Liver (tissue), 9 donors: ENCODE measurements around the gene RAB37. TPM values are rescaled to one million over a fixed set of nuclear protein-coding genes. Genes with fewer than 3 reads are reported as not detected.

Experiments used
- DNase-seq: peaks from one replicate; pipeline ENCODE4 v3.0.0-alpha.2; 2017; ENCODE audit warnings: low spot score
- H3K27ac ChIP-seq, 2 donors: one replicate each; pipeline ENCODE4 v1.7.0; 2013; ENCODE audit warnings: inconsistent platforms in 2 of 2, low read length in 2 of 2, control low read depth in 1 of 2, low read depth in 1 of 2, mild to moderate bottlenecking in 1 of 2
- H3K27me3 ChIP-seq, 4 donors: one replicate each; pipeline versions ENCODE4 v1.6.1 to v1.7.0; 2013; ENCODE audit warnings: low read length in 3 of 4, inconsistent platforms in 1 of 4, mild to moderate bottlenecking in 1 of 4, moderate library complexity in 1 of 4; ENCODE audit not compliant: control insufficient read depth in 4 of 4, insufficient read depth in 4 of 4
- H3K36me3 ChIP-seq, 4 donors: one replicate each; pipeline versions ENCODE4 v1.6.1 to v1.7.0; 2013; ENCODE audit warnings: low read length in 3 of 4, mild to moderate bottlenecking in 3 of 4, low read depth in 1 of 4, moderate library complexity in 1 of 4; ENCODE audit not compliant: control insufficient read depth in 4 of 4, insufficient read depth in 3 of 4
- H3K4me1 ChIP-seq, 4 donors: one replicate each; pipeline versions ENCODE4 v1.6.1 to v1.7.0; 2013; ENCODE audit warnings: low read length in 3 of 4, mild to moderate bottlenecking in 3 of 4, moderate library complexity in 1 of 4; ENCODE audit not compliant: control insufficient read depth in 4 of 4, insufficient read depth in 4 of 4
- H3K4me3 ChIP-seq, 3 donors: one replicate each; pipeline versions ENCODE4 v1.6.1 to v1.7.0; 2013; ENCODE audit warnings: low read length in 3 of 3, control low read depth in 1 of 3, low read depth in 1 of 3, mild to moderate bottlenecking in 1 of 3
- H3K9ac ChIP-seq, 2 donors: one replicate each; pipeline ENCODE4 v1.7.0; 2013; ENCODE audit warnings: low read length in 2 of 2, mild to moderate bottlenecking in 2 of 2, moderate library complexity in 2 of 2, control low read depth in 1 of 2, low read depth in 1 of 2
- H3K9me3 ChIP-seq, 4 donors: one replicate each; pipeline versions ENCODE4 v1.6.1 to v1.7.0; 2013; ENCODE audit warnings: low read length in 3 of 4; ENCODE audit not compliant: control insufficient read depth in 4 of 4
- EGR1 ChIP-seq, 2 donors: IDR thresholded peaks; 2 replicates each; pipeline ENCODE4 v1.6.1; 2016 to 2018; ENCODE audit warnings: antibody characterized with exemption in 2 of 2, low read depth in 2 of 2
- FOXA2 ChIP-seq: IDR thresholded peaks from 2 replicates; pipeline ENCODE4 v1.6.1; 2016; ENCODE audit warnings: antibody characterized with exemption
- GABPA ChIP-seq, 2 donors: IDR thresholded peaks in 1 of 2; conservative IDR thresholded peaks in 1 of 2; 2 replicates each; pipeline ENCODE4 v1.6.1; 2016; ENCODE audit warnings: antibody characterized with exemption in 2 of 2, mild to moderate bottlenecking in 1 of 2, moderate library complexity in 1 of 2
- HNF4A ChIP-seq, 2 donors: conservative IDR thresholded peaks; 2 replicates each; pipeline ENCODE4 v1.6.1; 2016; ENCODE audit warnings: antibody characterized with exemption in 2 of 2, mild to moderate bottlenecking in 2 of 2
- HNF4G ChIP-seq: IDR thresholded peaks from 2 replicates; pipeline ENCODE4 v1.6.1; 2016; ENCODE audit warnings: antibody characterized with exemption
- JUND ChIP-seq, 2 donors: IDR thresholded peaks; 2 replicates each; pipeline ENCODE4 v1.6.1; 2016; ENCODE audit warnings: antibody characterized with exemption in 2 of 2
- NR2F2 ChIP-seq: IDR thresholded peaks from 2 replicates; pipeline ENCODE4 v1.6.1; 2016; ENCODE audit warnings: antibody characterized with exemption
- RAD21 ChIP-seq, 2 donors: IDR thresholded peaks; 2 replicates each; pipeline ENCODE4 v1.6.1; 2016; ENCODE audit warnings: antibody characterized with exemption in 2 of 2, mild to moderate bottlenecking in 2 of 2
- RXRA ChIP-seq, 2 donors: IDR thresholded peaks; 2 replicates each; pipeline ENCODE4 v1.6.1; 2017 to 2018; ENCODE audit warnings: antibody characterized with exemption in 2 of 2, mild to moderate bottlenecking in 1 of 2
- SP1 ChIP-seq: IDR thresholded peaks from 2 replicates; pipeline ENCODE4 v1.6.1; 2018; ENCODE audit warnings: antibody characterized with exemption, mild to moderate bottlenecking
- TAF1 ChIP-seq: conservative IDR thresholded peaks from 2 replicates; pipeline ENCODE4 v1.6.1; 2016; ENCODE audit warnings: antibody characterized with exemption, mild to moderate bottlenecking
- WGBS: extraction: QIAGEN DNeasy Blood & Tissue Kit; methylation state at CpG from one replicate; pipeline ENCODE4 v1.1.7; 2013; 5-methylcytosine and 5-hydroxymethylcytosine counted together
- polyA plus RNA-seq, 2 donors: library from polyadenylated mRNA; stranded (reverse) in 1 of 2; unstranded in 1 of 2; fragments of 200-250 nt in 1 of 2; fragments of >200 nt in 1 of 2; fragmentation: Nextera tagmentation in 1 of 2; extraction: Ambion mirVana in 1 of 2; gene quantifications; one replicate each; pipeline versions ENCODE4 v1.2.1 to v1.2.3, GENCODE V29; 2013 to 2015
- total RNA-seq, 2 donors: library from RNA; depleted of rRNA; stranded (reverse); fragments of >200 nt; gene quantifications; one replicate each; pipeline ENCODE4 v1.2.3, GENCODE V29; 2014
- TF ChIP-seq, protein P1 (sequence below): IDR thresholded peaks from 2 replicates; pipeline ENCODE4 v1.6.1; 2016; ENCODE audit warnings: antibody characterized with exemption, mild to moderate bottlenecking
- TF ChIP-seq, protein P2 (sequence below): IDR thresholded peaks from 2 replicates; pipeline ENCODE4 v1.6.1; 2016; ENCODE audit warnings: antibody characterized with exemption
- TF ChIP-seq, protein P3 (sequence below): IDR thresholded peaks from 2 replicates; pipeline ENCODE4 v1.6.1; 2016; ENCODE audit warnings: antibody characterized with exemption
- TF ChIP-seq, protein P4 (sequence below): IDR thresholded peaks from 2 replicates; pipeline ENCODE4 v1.6.1; 2016; ENCODE audit warnings: antibody characterized with exemption
- TF ChIP-seq, protein P5 (sequence below): fragments of 150-350 bp; IDR thresholded peaks from 2 replicates; pipeline ENCODE4 v1.5.1; 2017; ENCODE audit warnings: improper control_type of control experiment, low read depth, low read length; ENCODE audit not compliant: missing input control
- donor health status: healthy.
- donor health status: healthy.
- donor health status: healthy.
- donor health status: healthy.
- donor health status: healthy.

RAB37 gene
- total and polyA plus RNA-seq, 4 donors = 5.1 to 8.8 (median 5.6) TPM

- H3K27ac ChIP-seq = no peak overlapping the region
- no peak overlapping the region for H3K9ac ChIP-seq
- no peak for TF ChIP-seq RAD21 (IDR thresholded peaks at IDR 0.05)
- no peak for TF ChIP-seq NR2F2
- no peak for TF ChIP-seq JUND (IDR thresholded peaks at IDR 0.05)
- no peak for TF ChIP-seq EGR1 (IDR thresholded peaks at IDR 0.05; ENCODE audit: low read depth in 2 of 2)
- TF ChIP-seq, protein P1, sequence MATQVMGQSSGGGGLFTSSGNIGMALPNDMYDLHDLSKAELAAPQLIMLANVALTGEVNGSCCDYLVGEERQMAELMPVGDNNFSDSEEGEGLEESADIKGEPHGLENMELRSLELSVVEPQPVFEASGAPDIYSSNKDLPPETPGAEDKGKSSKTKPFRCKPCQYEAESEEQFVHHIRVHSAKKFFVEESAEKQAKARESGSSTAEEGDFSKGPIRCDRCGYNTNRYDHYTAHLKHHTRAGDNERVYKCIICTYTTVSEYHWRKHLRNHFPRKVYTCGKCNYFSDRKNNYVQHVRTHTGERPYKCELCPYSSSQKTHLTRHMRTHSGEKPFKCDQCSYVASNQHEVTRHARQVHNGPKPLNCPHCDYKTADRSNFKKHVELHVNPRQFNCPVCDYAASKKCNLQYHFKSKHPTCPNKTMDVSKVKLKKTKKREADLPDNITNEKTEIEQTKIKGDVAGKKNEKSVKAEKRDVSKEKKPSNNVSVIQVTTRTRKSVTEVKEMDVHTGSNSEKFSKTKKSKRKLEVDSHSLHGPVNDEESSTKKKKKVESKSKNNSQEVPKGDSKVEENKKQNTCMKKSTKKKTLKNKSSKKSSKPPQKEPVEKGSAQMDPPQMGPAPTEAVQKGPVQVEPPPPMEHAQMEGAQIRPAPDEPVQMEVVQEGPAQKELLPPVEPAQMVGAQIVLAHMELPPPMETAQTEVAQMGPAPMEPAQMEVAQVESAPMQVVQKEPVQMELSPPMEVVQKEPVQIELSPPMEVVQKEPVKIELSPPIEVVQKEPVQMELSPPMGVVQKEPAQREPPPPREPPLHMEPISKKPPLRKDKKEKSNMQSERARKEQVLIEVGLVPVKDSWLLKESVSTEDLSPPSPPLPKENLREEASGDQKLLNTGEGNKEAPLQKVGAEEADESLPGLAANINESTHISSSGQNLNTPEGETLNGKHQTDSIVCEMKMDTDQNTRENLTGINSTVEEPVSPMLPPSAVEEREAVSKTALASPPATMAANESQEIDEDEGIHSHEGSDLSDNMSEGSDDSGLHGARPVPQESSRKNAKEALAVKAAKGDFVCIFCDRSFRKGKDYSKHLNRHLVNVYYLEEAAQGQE = no peak
- no peak for TF ChIP-seq HNF4A (conservative IDR thresholded peaks at IDR 0.05)
- TF ChIP-seq, protein P2, sequence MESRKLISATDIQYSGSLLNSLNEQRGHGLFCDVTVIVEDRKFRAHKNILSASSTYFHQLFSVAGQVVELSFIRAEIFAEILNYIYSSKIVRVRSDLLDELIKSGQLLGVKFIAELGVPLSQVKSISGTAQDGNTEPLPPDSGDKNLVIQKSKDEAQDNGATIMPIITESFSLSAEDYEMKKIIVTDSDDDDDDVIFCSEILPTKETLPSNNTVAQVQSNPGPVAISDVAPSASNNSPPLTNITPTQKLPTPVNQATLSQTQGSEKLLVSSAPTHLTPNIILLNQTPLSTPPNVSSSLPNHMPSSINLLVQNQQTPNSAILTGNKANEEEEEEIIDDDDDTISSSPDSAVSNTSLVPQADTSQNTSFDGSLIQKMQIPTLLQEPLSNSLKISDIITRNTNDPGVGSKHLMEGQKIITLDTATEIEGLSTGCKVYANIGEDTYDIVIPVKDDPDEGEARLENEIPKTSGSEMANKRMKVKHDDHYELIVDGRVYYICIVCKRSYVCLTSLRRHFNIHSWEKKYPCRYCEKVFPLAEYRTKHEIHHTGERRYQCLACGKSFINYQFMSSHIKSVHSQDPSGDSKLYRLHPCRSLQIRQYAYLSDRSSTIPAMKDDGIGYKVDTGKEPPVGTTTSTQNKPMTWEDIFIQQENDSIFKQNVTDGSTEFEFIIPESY = no peak
- TF ChIP-seq TAF1 = no peak
- no peak for TF ChIP-seq GABPA (IDR thresholded peaks at IDR 0.05 in 1 of 2, conservative IDR thresholded peaks at IDR 0.05 in 1 of 2)
- no peaks in the 10 kb centered on the region for H3K4me1 ChIP-seq
- 96% methylated on average over 4 of the region's 4 CpGs for WGBS
- H3K36me3 ChIP-seq = peaks cover 0 to 70% (median 21%) of the 10 kb centered on the region in 4 donors
- H3K27me3 ChIP-seq = no peaks in the 10 kb centered on the region
- no peaks in the 10 kb centered on the region for H3K9me3 ChIP-seq
- no peak for DNase-seq
- no peak overlapping the region for H3K4me3 ChIP-seq
Measured at GRCh38 chr17:74796211-74796610, 59.2 kb downstream of the RAB37 start.

DNA sequence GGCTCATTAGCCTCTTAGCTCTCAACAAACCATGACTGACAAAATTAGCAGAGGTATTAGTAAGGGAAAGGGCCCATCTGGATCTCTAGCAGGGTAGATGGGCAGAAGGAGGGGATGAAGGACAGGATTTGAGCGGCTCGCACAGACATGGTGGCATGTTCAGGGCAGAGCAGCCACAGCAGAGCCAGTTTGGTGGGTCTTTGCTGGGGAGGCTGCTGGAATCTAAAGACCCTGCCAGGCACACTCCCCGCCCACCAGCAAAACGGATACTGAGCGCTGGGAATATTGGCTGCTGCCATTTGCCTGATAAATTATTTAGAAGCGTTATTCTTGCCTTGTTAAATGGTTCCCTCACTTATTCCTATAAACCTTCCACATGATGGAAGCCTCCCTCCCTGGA, 59.8 kb downstream of the RAB37 start:
- 97% methylated on average over 6 of the region's 6 CpGs for WGBS
- DNase-seq = no peak
- Histone ChIP-seq H3K9ac (no peak overlapping the region), H3K4me1 (no peaks in the 10 kb centered on the region), H3K27ac (no peak overlapping the region), H3K4me3 (no peak overlapping the region), H3K9me3 (no peaks in the 10 kb centered on the region), H3K36me3 (peaks cover 0 to 74% (median 22%) of the 10 kb centered on the region in 4 donors), H3K27me3 (no peaks in the 10 kb centered on the region)
- TF ChIP-seq SP1 = no peak
- no peak for TF ChIP-seq FOXA2
- TF ChIP-seq, protein P3, sequence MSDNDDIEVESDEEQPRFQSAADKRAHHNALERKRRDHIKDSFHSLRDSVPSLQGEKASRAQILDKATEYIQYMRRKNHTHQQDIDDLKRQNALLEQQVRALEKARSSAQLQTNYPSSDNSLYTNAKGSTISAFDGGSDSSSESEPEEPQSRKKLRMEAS = no peak
- TF ChIP-seq GABPA (IDR thresholded peaks at IDR 0.05 in 1 of 2, conservative IDR thresholded peaks at IDR 0.05 in 1 of 2) = no peak
- TF ChIP-seq HNF4G = no peak
- no peak for TF ChIP-seq NR2F2
- no peak for TF ChIP-seq RAD21 (IDR thresholded peaks at IDR 0.05)
- TF ChIP-seq RXRA (IDR thresholded peaks at IDR 0.05) = no peak
- TF ChIP-seq, protein P2 = no peak
- TF ChIP-seq HNF4A (conservative IDR thresholded peaks at IDR 0.05) = no peak
- no peak for TF ChIP-seq JUND (IDR thresholded peaks at IDR 0.05)
- TF ChIP-seq, protein P4, sequence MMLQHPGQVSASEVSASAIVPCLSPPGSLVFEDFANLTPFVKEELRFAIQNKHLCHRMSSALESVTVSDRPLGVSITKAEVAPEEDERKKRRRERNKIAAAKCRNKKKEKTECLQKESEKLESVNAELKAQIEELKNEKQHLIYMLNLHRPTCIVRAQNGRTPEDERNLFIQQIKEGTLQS = no peak
- TF ChIP-seq, protein P5, sequence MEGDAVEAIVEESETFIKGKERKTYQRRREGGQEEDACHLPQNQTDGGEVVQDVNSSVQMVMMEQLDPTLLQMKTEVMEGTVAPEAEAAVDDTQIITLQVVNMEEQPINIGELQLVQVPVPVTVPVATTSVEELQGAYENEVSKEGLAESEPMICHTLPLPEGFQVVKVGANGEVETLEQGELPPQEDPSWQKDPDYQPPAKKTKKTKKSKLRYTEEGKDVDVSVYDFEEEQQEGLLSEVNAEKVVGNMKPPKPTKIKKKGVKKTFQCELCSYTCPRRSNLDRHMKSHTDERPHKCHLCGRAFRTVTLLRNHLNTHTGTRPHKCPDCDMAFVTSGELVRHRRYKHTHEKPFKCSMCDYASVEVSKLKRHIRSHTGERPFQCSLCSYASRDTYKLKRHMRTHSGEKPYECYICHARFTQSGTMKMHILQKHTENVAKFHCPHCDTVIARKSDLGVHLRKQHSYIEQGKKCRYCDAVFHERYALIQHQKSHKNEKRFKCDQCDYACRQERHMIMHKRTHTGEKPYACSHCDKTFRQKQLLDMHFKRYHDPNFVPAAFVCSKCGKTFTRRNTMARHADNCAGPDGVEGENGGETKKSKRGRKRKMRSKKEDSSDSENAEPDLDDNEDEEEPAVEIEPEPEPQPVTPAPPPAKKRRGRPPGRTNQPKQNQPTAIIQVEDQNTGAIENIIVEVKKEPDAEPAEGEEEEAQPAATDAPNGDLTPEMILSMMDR = no peak
